C4-2B (cell line): ENCODE results near the gene SNX33.

Experiments
- CTCF ChIP-seq: fragments of 450-650 bp; conservative IDR thresholded peaks from 2 replicates; pipeline ENCODE4 v1.5.1; 2017; ENCODE audit warnings: mild to moderate bottlenecking
- ZFX ChIP-seq: fragments of 450-650 bp; IDR thresholded peaks from 2 replicates; pipeline ENCODE4 v1.6.1; 2017

GRCh38 chr15:75669879-75670212, 22.1 kb downstream of the SNX33 start:
- TF ChIP-seq CTCF (no peak), ZFX (no peak)
